Measurements from ENCODE around the gene EXOC6.

The EXOC6 gene

GRCh38 chr10:93060887-93061593 lies 212.7 kb downstream of the EXOC6 start:
- Histone ChIP-seq H3K27ac (no peak overlapping the region), H3K4me3 (no peak overlapping the region)

- Histone ChIP-seq H3K4me3 (peak overlapping the region in 3 of 7 experiments; percentile 20 to 31 (median 24)), H3K27ac (no peak overlapping the region)
Measured at GRCh38 chr10:93061594-93062513, 213.5 kb downstream of the EXOC6 start.

GRCh38 chr10:93062514-93063143 lies 214.3 kb downstream of the EXOC6 start:
- Histone ChIP-seq H3K27ac (no peak overlapping the region), H3K4me3 (peak overlapping the region in 5 of 7 experiments; percentile 4 to 31 (median 20))

GRCh38 chr10:93063144-93063976 lies 215.0 kb downstream of the EXOC6 start:
- Histone ChIP-seq H3K27ac (no peak overlapping the region), H3K4me3 (peak overlapping the region in 3 of 7 experiments; percentile 15 to 31 (median 20))

- no peak overlapping the region for H3K4me3 ChIP-seq
Measured at GRCh38 chr10:93063977-93064660, 215.8 kb downstream of the EXOC6 start.

GRCh38 chr10:93064874-93065660 lies 216.7 kb downstream of the EXOC6 start:
- H3K4me3 ChIP-seq, result no peak overlapping the region
- no peak overlapping the region for H3K27ac ChIP-seq

More at GRCh38 chr10:93063977-93064660, 215.8 kb downstream of the EXOC6 start:
- H3K27ac ChIP-seq, result no peak overlapping the region

GRCh38 chr10:93065675-93066543 lies 217.6 kb downstream of the EXOC6 start:
- no peak overlapping the region for H3K27ac ChIP-seq

GRCh38 chr10:93066544-93066913 lies 218.2 kb downstream of the EXOC6 start:
- no peak overlapping the region for H3K4me3 ChIP-seq
- H3K27ac ChIP-seq, result no peak overlapping the region

More at GRCh38 chr10:93065675-93066543, 217.6 kb downstream of the EXOC6 start:
- H3K4me3 ChIP-seq, result no peak overlapping the region

- no peak overlapping the region for H3K4me3 ChIP-seq
Measured at GRCh38 chr10:93067443-93068365, 219.4 kb downstream of the EXOC6 start.

GRCh38 chr10:93068411-93069244 lies 220.3 kb downstream of the EXOC6 start:
- H3K4me3 ChIP-seq, result no peak overlapping the region
- H3K27ac ChIP-seq, result no peak overlapping the region

More at GRCh38 chr10:93067443-93068365, 219.4 kb downstream of the EXOC6 start:
- H3K27ac ChIP-seq, result no peak overlapping the region

GRCh38 chr10:93069245-93069561 lies 220.9 kb downstream of the EXOC6 start:
- no peak overlapping the region for H3K27ac ChIP-seq
- H3K4me3 ChIP-seq, result no peak overlapping the region

- no peak overlapping the region for H3K27ac ChIP-seq
- H3K4me3 ChIP-seq, result no peak overlapping the region
Measured at GRCh38 chr10:93070378-93071176, 222.3 kb downstream of the EXOC6 start.

GRCh38 chr10:93071177-93071472 lies 222.8 kb downstream of the EXOC6 start:
- no peak overlapping the region for H3K4me3 ChIP-seq
- no peak overlapping the region for H3K27ac ChIP-seq

- Histone ChIP-seq H3K27ac (no peak overlapping the region), H3K4me3 (peak overlapping the region in 3 of 7 experiments; percentile 5 to 24 (median 14))
Measured at GRCh38 chr10:93071674-93072224, 223.4 kb downstream of the EXOC6 start.

Data from skin epidermis (tissue), 12 donors.